Measurements from ENCODE around the gene CHST13.

The CHST13 gene

GRCh38 chr3:126483321-126483761 is 40.6 kb upstream of the CHST13 start:
- peaks cover 11% of the 10 kb centered on the region for H3K4me1 Mint-ChIP-seq (ENCODE audit: low read depth)
- no peak overlapping the region for H3K4me3 Mint-ChIP-seq
- H3K27me3 Mint-ChIP-seq: peaks cover 2% of the 10 kb centered on the region
- intact Hi-C loops (cut with micrococcal nuclease): no loop called here
- no peaks in the 10 kb centered on the region for H3K9me3 Mint-ChIP-seq
- no peak overlapping the region for H3K27ac Mint-ChIP-seq
- H3K36me3 Mint-ChIP-seq (ENCODE audit: low read depth): no peaks in the 10 kb centered on the region

- H3K4me3 Mint-ChIP-seq: no peak overlapping the region
- H3K9me3 Mint-ChIP-seq: no peaks in the 10 kb centered on the region
- no peak overlapping the region for H3K27ac Mint-ChIP-seq
- no peaks in the 10 kb centered on the region for H3K36me3 Mint-ChIP-seq (ENCODE audit: low read depth)
- intact Hi-C loops (cut with micrococcal nuclease): no loop called here
- peaks cover 2% of the 10 kb centered on the region for H3K27me3 Mint-ChIP-seq
- H3K4me1 Mint-ChIP-seq (ENCODE audit: low read depth): peaks cover 11% of the 10 kb centered on the region
Measured at GRCh38 chr3:126484148-126484547, 39.8 kb upstream of the CHST13 start.

- no peaks in the 10 kb centered on the region for H3K36me3 Mint-ChIP-seq (ENCODE audit: low read depth)
- peaks cover 2% of the 10 kb centered on the region for H3K27me3 Mint-ChIP-seq
- intact Hi-C loops (cut with micrococcal nuclease): no loop called here
- H3K4me1 Mint-ChIP-seq (ENCODE audit: low read depth): peaks cover 11% of the 10 kb centered on the region
- H3K27ac Mint-ChIP-seq: no peak overlapping the region
- H3K4me3 Mint-ChIP-seq: no peak overlapping the region
- H3K9me3 Mint-ChIP-seq: no peaks in the 10 kb centered on the region
Measured at GRCh38 chr3:126484662-126485061, 39.3 kb upstream of the CHST13 start.

GRCh38 chr3:126485176-126485897 is 38.6 kb upstream of the CHST13 start:
- H3K27ac Mint-ChIP-seq: no peak overlapping the region
- peaks cover 11% of the 10 kb centered on the region for H3K4me1 Mint-ChIP-seq (ENCODE audit: low read depth)
- intact Hi-C loops (cut with micrococcal nuclease): no loop called here
- peaks cover 2% of the 10 kb centered on the region for H3K27me3 Mint-ChIP-seq
- no peaks in the 10 kb centered on the region for H3K36me3 Mint-ChIP-seq (ENCODE audit: low read depth)
- no peaks in the 10 kb centered on the region for H3K9me3 Mint-ChIP-seq
- no peak overlapping the region for H3K4me3 Mint-ChIP-seq

GRCh38 chr3:126485956-126486355 is 38.0 kb upstream of the CHST13 start:
- Mint-ChIP-seq H3K36me3 (ENCODE audit: low read depth) (no peaks in the 10 kb centered on the region), H3K4me3 (no peak overlapping the region), H3K27me3 (peaks cover 3% of the 10 kb centered on the region), H3K4me1 (ENCODE audit: low read depth) (peaks cover 13% of the 10 kb centered on the region), H3K27ac (no peak overlapping the region), H3K9me3 (no peaks in the 10 kb centered on the region)
- intact Hi-C loops (cut with micrococcal nuclease): no loop called here

- no peaks in the 10 kb centered on the region for H3K36me3 Mint-ChIP-seq (ENCODE audit: low read depth)
- peaks cover 7% of the 10 kb centered on the region for H3K27me3 Mint-ChIP-seq
- no peaks in the 10 kb centered on the region for H3K9me3 Mint-ChIP-seq
- H3K4me1 Mint-ChIP-seq (ENCODE audit: low read depth): peaks cover 17% of the 10 kb centered on the region
- intact Hi-C loops (cut with micrococcal nuclease): no loop called here
- H3K27ac Mint-ChIP-seq: no peak overlapping the region
- H3K4me3 Mint-ChIP-seq: no peak overlapping the region
Measured at GRCh38 chr3:126486360-126486847, 37.6 kb upstream of the CHST13 start.

- H3K4me3 Mint-ChIP-seq: no peak overlapping the region
- H3K27ac Mint-ChIP-seq: no peak overlapping the region
- H3K27me3 Mint-ChIP-seq: peaks cover 9% of the 10 kb centered on the region
- intact Hi-C loops (cut with micrococcal nuclease): no loop called here
- H3K36me3 Mint-ChIP-seq (ENCODE audit: low read depth): no peaks in the 10 kb centered on the region
- peaks cover 21% of the 10 kb centered on the region for H3K4me1 Mint-ChIP-seq (ENCODE audit: low read depth)
- H3K9me3 Mint-ChIP-seq: no peaks in the 10 kb centered on the region
Measured at GRCh38 chr3:126487151-126487771, 36.7 kb upstream of the CHST13 start.

- Mint-ChIP-seq H3K4me1 (ENCODE audit: low read depth) (peaks cover 21% of the 10 kb centered on the region), H3K4me3 (no peak overlapping the region), H3K27ac (no peak overlapping the region), H3K9me3 (no peaks in the 10 kb centered on the region), H3K27me3 (peaks cover 7% of the 10 kb centered on the region), H3K36me3 (ENCODE audit: low read depth) (no peaks in the 10 kb centered on the region)
- intact Hi-C loops (cut with micrococcal nuclease): no loop called here
Measured at GRCh38 chr3:126488185-126488584, 35.8 kb upstream of the CHST13 start.

- Mint-ChIP-seq H3K9me3 (no peaks in the 10 kb centered on the region), H3K27ac (no peak overlapping the region), H3K27me3 (peaks cover 7% of the 10 kb centered on the region), H3K4me3 (no peak overlapping the region), H3K4me1 (ENCODE audit: low read depth) (peaks cover 21% of the 10 kb centered on the region), H3K36me3 (ENCODE audit: low read depth) (no peaks in the 10 kb centered on the region)
- intact Hi-C loops (cut with micrococcal nuclease): no loop called here
Measured at GRCh38 chr3:126488886-126489569, 34.9 kb upstream of the CHST13 start.

- H3K27ac Mint-ChIP-seq: no peak overlapping the region
- no peak overlapping the region for H3K4me3 Mint-ChIP-seq
- H3K27me3 Mint-ChIP-seq: peaks cover 6% of the 10 kb centered on the region
- no peaks in the 10 kb centered on the region for H3K9me3 Mint-ChIP-seq
- intact Hi-C loops (cut with micrococcal nuclease): no loop called here
- peaks cover 21% of the 10 kb centered on the region for H3K4me1 Mint-ChIP-seq (ENCODE audit: low read depth)
- no peaks in the 10 kb centered on the region for H3K36me3 Mint-ChIP-seq (ENCODE audit: low read depth)
Measured at GRCh38 chr3:126490619-126491018, 33.3 kb upstream of the CHST13 start.

GRCh38 chr3:126491221-126492013 is 32.5 kb upstream of the CHST13 start:
- peaks cover 6% of the 10 kb centered on the region for H3K27me3 Mint-ChIP-seq
- no peaks in the 10 kb centered on the region for H3K36me3 Mint-ChIP-seq (ENCODE audit: low read depth)
- no peaks in the 10 kb centered on the region for H3K9me3 Mint-ChIP-seq
- H3K4me1 Mint-ChIP-seq (ENCODE audit: low read depth): peaks cover 21% of the 10 kb centered on the region
- H3K27ac Mint-ChIP-seq: no peak overlapping the region
- H3K4me3 Mint-ChIP-seq: no peak overlapping the region
- intact Hi-C loops (cut with micrococcal nuclease): no loop called here

GRCh38 chr3:126493051-126493450 is 30.9 kb upstream of the CHST13 start:
- Mint-ChIP-seq H3K36me3 (ENCODE audit: low read depth) (no peaks in the 10 kb centered on the region), H3K4me3 (no peak overlapping the region), H3K27me3 (peaks cover 8% of the 10 kb centered on the region), H3K9me3 (no peaks in the 10 kb centered on the region), H3K27ac (no peak overlapping the region), H3K4me1 (ENCODE audit: low read depth) (peaks cover 23% of the 10 kb centered on the region)
- intact Hi-C loops (cut with micrococcal nuclease): no loop called here

GRCh38 chr3:126493739-126494138 is 30.2 kb upstream of the CHST13 start:
- no peak overlapping the region for H3K27ac Mint-ChIP-seq
- H3K36me3 Mint-ChIP-seq (ENCODE audit: low read depth): no peaks in the 10 kb centered on the region
- intact Hi-C loops (cut with micrococcal nuclease): no loop called here
- no peak overlapping the region for H3K4me3 Mint-ChIP-seq
- H3K27me3 Mint-ChIP-seq: peaks cover 8% of the 10 kb centered on the region
- H3K9me3 Mint-ChIP-seq: no peaks in the 10 kb centered on the region
- H3K4me1 Mint-ChIP-seq (ENCODE audit: low read depth): peaks cover 23% of the 10 kb centered on the region
